GM21528 (cell line): ENCODE results near the gene COL23A1.
A peak's percentile ranks its signal among the peaks of the same experiment; 100 is the strongest.

ENCODE experiments used
- ATAC-seq: cut with Tn5 transposase; IDR thresholded peaks from one replicate; pipeline ENCODE4 v1.9.1; 2021; ENCODE audit warnings: mild to moderate bottlenecking, moderate library complexity; ENCODE audit not compliant: unreplicated experiment, low FRiP score

The COL23A1 gene

DNA sequence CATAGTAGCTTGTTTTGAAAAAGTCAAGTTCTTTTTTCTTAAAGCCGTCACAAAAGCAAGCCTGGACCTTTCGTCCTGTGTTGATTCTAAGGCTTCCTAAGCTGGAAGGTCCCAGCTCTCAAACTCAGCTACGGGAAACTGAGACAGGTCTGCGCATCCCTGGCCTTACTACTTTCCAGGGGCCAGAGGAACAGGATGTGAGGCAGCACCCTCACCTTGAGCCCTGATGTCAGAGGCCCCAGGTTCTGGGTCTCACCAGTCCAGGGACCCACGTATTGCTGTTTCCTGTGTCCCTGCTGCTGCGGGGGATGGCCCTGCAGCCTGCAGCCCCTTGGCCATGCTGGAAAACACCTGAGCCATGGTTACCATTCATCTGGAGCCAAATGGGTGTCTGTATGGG, 123.9 kb downstream of the COL23A1 start:
- no peak for ATAC-seq

DNA sequence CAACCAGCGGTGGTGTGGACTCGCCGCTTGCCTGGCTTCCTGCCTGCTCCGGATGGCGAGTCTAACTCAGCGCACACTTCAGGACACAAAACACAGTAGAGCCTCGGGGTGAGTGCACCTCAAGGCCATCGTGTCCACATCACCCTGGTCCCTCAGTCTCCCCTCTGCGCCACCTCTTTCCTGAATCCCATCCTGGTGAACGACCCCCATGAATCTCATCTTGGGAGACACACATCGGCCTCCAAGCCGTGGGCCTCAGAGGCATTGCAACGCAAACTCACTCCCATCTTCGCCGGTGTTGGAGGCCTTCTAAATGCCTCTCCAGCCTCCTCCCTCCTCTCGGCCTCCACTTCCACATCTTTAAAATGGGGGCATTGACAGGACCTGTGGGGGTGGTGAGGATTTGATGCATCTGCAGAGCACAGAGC, 124.3 kb downstream of the COL23A1 start:
- ATAC-seq = no peak

- ATAC-seq = no peak
Measured at GRCh38 chr5:178465228-178465860, 124.8 kb downstream of the COL23A1 start.

- no peak for ATAC-seq
Measured at GRCh38 chr5:178464431-178465048, 125.7 kb downstream of the COL23A1 start.

- no peak for ATAC-seq
Measured at GRCh38 chr5:178463321-178464155, 126.7 kb downstream of the COL23A1 start.

GRCh38 chr5:178462816-178463215, 127.4 kb downstream of the COL23A1 start:
- ATAC-seq = no peak

- ATAC-seq = no peak
Measured at GRCh38 chr5:178462076-178462475, 128.1 kb downstream of the COL23A1 start.

- ATAC-seq = peak; percentile 66
Measured at GRCh38 chr5:178461004-178461730, 129.0 kb downstream of the COL23A1 start.

GRCh38 chr5:178460598-178460997, 129.6 kb downstream of the COL23A1 start:
- ATAC-seq = no peak

GRCh38 chr5:178460174-178460573, 130.0 kb downstream of the COL23A1 start:
- no peak for ATAC-seq

GRCh38 chr5:178458140-178458539, 132.1 kb downstream of the COL23A1 start:
- no peak for ATAC-seq

DNA sequence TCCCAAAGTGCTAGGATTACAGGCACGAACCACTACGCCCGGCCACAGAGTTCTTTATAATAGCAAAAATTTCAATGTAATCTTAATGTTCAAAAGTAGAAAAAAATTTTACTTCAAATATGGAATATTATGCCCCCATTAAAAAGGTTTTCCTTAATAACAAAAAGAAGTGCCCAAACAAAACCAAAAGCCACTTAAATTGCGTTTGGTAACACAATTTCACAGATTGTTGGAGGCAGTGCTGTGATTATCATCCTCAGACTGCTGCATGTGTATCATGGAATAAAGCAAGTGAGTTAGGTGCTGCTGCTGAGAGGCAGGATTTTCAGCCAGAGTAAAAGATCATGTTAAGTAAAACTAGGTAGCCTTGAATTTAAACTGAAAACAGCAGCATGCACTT, 132.7 kb downstream of the COL23A1 start:
- no peak for ATAC-seq

- no peak for ATAC-seq
Measured at GRCh38 chr5:178455480-178455835, 134.7 kb downstream of the COL23A1 start.

- no peak for ATAC-seq
Measured at GRCh38 chr5:178454821-178455479, 135.2 kb downstream of the COL23A1 start.

- no peak for ATAC-seq
Measured at GRCh38 chr5:178454303-178454702, 135.9 kb downstream of the COL23A1 start.

DNA sequence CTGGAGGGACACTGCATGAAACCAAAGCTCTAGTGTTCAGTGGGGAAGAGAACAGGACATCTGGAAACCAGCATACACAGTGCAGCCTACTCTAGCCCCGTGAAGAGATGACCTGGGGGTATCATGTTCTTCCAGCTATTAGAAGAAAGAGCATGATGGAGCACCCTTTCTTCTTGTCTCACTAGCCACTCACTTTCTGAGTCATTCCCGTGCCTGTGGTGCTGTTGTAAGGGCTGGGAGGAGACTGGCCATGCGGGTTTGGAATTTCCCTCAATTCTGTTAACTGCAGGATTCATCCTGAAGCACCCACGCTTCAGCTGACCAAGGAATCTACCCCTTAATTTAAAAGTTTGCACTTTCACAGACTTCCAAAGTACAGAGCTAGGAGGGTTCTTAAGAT, 137.0 kb downstream of the COL23A1 start:
- ATAC-seq = no peak

DNA sequence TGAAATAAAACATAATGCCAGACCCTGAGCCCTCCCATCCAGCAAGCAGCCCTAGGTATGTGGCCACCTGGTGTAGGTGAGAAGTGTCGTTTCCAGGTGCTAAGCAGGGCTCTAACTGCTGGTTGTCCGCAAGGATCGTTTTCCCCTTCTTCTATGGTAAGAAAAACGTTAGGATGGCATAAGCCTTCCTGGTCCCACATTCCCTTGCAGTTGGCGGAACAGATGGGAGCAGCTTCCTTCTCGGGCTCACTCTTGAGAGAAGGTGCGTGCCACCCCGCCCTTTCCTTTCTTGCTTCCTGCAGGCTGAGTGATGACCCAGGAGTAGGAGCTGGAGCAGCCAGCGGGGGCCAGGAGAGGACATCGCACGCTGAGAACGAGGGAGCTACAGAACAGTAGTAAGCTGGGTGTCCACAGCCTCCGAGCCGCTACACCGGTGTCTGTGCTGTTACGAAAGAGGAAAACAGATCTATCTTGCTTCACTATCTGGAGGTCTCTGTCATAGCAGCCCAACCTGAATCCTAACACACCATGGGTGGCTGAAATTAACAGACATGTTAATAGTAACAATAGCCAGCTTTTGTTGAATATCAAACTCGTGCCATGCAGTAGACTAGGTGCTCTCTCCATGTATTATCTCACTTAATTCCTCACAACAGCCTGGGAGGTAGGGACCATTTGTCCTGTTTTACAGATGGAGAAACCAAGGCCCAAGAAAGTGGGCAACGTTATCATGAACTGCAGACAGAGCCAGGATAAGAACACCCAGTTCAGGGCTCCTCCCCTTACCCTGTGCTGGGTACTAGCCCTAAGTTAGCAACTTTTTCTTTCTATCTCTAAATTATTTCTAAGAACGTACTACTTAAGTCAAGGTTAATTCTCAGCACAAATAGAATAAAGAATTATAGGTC, 139.8 kb downstream of the COL23A1 start:
- ATAC-seq = no peak

- no peak for ATAC-seq
Measured at GRCh38 chr5:178449163-178450070, 140.8 kb downstream of the COL23A1 start.
